Measurements from ENCODE around the gene BCAS4.

BCAS4 gene

GRCh38 chr20:50916934-50917333 is 122.1 kb downstream of the BCAS4 start:
- DNase-seq = no peak

GRCh38 chr20:50918403-50918802 is 123.5 kb downstream of the BCAS4 start:
- DNase-seq = no peak

- no peak for DNase-seq
Measured at GRCh38 chr20:50919567-50919966, 124.7 kb downstream of the BCAS4 start.

GRCh38 chr20:50920997-50921396 is 126.1 kb downstream of the BCAS4 start:
- DNase-seq = no peak

GRCh38 chr20:50921803-50922501 is 127.1 kb downstream of the BCAS4 start:
- DNase-seq = no peak

- DNase-seq = no peak
Measured at GRCh38 chr20:50924261-50924920, 129.5 kb downstream of the BCAS4 start.

GRCh38 chr20:50926530-50926929 is 131.7 kb downstream of the BCAS4 start:
- DNase-seq = no peak

Measured in activated CD4-positive, CD25-positive, alpha-beta regulatory T cell treated with anti-CD3 and anti-CD28 coated beads, Interleukin-2, amount 50 U/mL, for 72 hours (primary cell).